LNCAP (cell line): ENCODE results near the gene CTNNA2.

Experiments
- CTCF ChIP-seq: fragments of 450-650 bp; IDR thresholded peaks from 2 replicates; pipeline ENCODE4 v1.5.1; 2017; ENCODE audit warnings: mild to moderate bottlenecking

Gene CTNNA2

GRCh38 chr2:80016171-80016570 lies 503.3 kb downstream of the CTNNA2 start:
- no peak for TF ChIP-seq CTCF

- TF ChIP-seq CTCF = no peak
These were observed 507.0 kb downstream of the CTNNA2 start for GRCh38 chr2:80019571-80020460.

GRCh38 chr2:80022018-80022417 lies 509.2 kb downstream of the CTNNA2 start:
- no peak for TF ChIP-seq CTCF

- TF ChIP-seq CTCF = no peak
These were observed 513.3 kb downstream of the CTNNA2 start for GRCh38 chr2:80026040-80026729.

GRCh38 chr2:80028051-80028450 lies 515.2 kb downstream of the CTNNA2 start:
- no peak for TF ChIP-seq CTCF

GRCh38 chr2:80028584-80028983 lies 515.7 kb downstream of the CTNNA2 start:
- TF ChIP-seq CTCF = no peak

- no peak for TF ChIP-seq CTCF
These were observed 517.3 kb downstream of the CTNNA2 start for GRCh38 chr2:80030135-80030534.
